ENCODE results near the gene VTA1. TPM values are rescaled to one million over a fixed set of nuclear protein-coding genes. Genes with fewer than 3 reads are reported as not detected.
A peak's percentile ranks its signal among the peaks of the same experiment; 100 is the strongest.

Gene VTA1
- polyA plus RNA-seq, 1 of the 3 experiments (the other 2 are of a cell fraction) = 60.1 TPM

DNA sequence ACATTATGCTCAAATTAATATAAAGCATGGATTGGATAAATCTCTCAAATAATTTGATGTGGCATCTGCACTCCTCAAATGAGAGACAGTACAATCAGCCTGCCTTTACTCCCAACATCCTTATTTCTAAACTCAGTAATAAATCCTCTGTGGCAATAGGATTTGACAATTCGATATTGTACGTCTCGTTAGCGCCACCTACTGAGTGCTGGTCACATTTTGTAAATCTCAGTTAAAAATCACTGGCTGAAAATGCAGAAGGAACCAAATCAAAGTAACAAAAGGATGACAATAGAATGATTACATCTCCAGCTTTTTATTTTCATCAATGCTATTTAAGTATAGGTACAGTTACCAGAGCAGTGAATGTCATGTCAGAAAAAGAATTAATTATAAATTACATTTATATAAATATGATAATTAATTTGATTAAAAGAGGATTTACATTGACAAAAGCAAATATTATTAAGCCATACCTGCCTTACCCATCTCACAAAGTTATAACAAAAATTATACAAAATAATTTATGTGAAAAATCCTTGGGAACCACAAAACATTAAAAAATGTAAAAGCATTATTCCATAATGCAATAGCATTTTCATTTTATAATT lies 34.5 kb upstream of the VTA1 start (continued):
- TF ChIP-seq RAD21 (IDR thresholded peaks at IDR 0.05; ENCODE audit: low read length) (peak; percentile 80), PBX3 (IDR thresholded peaks at IDR 0.05) (peak; percentile 70)

DNA sequence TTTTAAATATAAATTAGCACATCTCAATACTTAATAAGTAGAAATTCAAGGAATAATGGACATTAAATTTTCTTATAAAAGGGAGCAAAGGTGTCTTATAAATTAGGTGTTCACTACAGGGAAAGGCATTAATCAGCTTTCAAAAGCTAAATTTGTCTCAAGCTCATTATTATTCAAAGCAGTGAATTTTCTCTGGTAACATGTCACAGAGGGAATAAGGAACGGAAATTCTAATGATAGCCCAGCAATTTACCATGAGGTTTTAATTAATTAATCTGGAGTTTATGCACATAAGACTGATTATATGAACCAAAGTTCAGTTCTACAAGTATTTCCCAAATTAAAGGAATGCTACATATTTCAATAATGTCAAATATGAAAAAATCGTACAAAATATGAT lies 29.7 kb upstream of the VTA1 start:
- no peak for DNase-seq
- Histone ChIP-seq H3K27me3 (ENCODE audit: insufficient read depth) (no peaks in the 10 kb centered on the region), H2AFZ (ENCODE audit: low read depth) (no peak overlapping the region), H3K4me1 (ENCODE audit: control insufficient read depth in 1 of 2, insufficient read depth in 2 of 2, low read depth in 1 of 2, low read length in 1 of 2) (no peaks in the 10 kb centered on the region), H3K36me3 (replicated peaks in 1 of 2; ENCODE audit: control insufficient read depth in 1 of 2, insufficient read depth in 2 of 2, low read length in 1 of 2) (no peaks in the 10 kb centered on the region), H3F3A (replicated peaks; ENCODE audit: insufficient read depth) (no peaks in the 10 kb centered on the region), H3K9ac (no peak overlapping the region), H3K9me3 (no peaks in the 10 kb centered on the region), H3K79me2 (ENCODE audit: insufficient read depth) (no peaks in the 10 kb centered on the region), H3K9me2 (no peaks in the 10 kb centered on the region), H3K27ac (ENCODE audit: low read depth in 2 of 2, low read length in 1 of 2) (no peak overlapping the region), H3K4me2 (no peak overlapping the region), H3K4me3 (ENCODE audit: low read depth in 2 of 2, low read length in 1 of 2) (no peak overlapping the region), H4K20me1 (ENCODE audit: insufficient read depth) (no peaks in the 10 kb centered on the region)
- ChIA-PET POLR2A (no interaction called here), CTCF (interaction anchor here (1.6 kb wide), 1 partner anchor 128 kb away, joined by 4 read pairs; no protein-coding TSS in a partner anchor)
- TF ChIP-seq TCF12 (IDR thresholded peaks at IDR 0.05) (no peak), EP300 (IDR thresholded peaks at IDR 0.05; ENCODE audit: borderline replicate concordance in 1 of 2, low read depth in 1 of 2, low read length in 1 of 2) (no peak), RFX5 (IDR thresholded peaks at IDR 0.05; ENCODE audit: low read length) (no peak), RAD21 (IDR thresholded peaks at IDR 0.05; ENCODE audit: low read length) (no peak), ELF1 (IDR thresholded peaks at IDR 0.05) (no peak), MAX (IDR thresholded peaks at IDR 0.05; ENCODE audit: low read depth) (no peak), FOXJ3 (CRISPR knock-in tag; IDR thresholded peaks at IDR 0.05) (no peak), NRF1 (IDR thresholded peaks at IDR 0.05; ENCODE audit: low read depth, low read length) (no peak), POLR2AphosphoS5 (IDR thresholded peaks at IDR 0.05; ENCODE audit: low read depth, low read length) (no peak)
- TF ChIP-seq, protein P1, sequence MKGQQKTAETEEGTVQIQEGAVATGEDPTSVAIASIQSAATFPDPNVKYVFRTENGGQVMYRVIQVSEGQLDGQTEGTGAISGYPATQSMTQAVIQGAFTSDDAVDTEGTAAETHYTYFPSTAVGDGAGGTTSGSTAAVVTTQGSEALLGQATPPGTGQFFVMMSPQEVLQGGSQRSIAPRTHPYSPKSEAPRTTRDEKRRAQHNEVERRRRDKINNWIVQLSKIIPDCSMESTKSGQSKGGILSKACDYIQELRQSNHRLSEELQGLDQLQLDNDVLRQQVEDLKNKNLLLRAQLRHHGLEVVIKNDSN (IDR thresholded peaks at IDR 0.05; ENCODE audit: borderline replicate concordance, low read depth) = no peak
- TF ChIP-seq, protein P2, sequence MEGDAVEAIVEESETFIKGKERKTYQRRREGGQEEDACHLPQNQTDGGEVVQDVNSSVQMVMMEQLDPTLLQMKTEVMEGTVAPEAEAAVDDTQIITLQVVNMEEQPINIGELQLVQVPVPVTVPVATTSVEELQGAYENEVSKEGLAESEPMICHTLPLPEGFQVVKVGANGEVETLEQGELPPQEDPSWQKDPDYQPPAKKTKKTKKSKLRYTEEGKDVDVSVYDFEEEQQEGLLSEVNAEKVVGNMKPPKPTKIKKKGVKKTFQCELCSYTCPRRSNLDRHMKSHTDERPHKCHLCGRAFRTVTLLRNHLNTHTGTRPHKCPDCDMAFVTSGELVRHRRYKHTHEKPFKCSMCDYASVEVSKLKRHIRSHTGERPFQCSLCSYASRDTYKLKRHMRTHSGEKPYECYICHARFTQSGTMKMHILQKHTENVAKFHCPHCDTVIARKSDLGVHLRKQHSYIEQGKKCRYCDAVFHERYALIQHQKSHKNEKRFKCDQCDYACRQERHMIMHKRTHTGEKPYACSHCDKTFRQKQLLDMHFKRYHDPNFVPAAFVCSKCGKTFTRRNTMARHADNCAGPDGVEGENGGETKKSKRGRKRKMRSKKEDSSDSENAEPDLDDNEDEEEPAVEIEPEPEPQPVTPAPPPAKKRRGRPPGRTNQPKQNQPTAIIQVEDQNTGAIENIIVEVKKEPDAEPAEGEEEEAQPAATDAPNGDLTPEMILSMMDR (IDR thresholded peaks at IDR 0.05) = no peak
- WGBS (ENCODE audit: low lambda C conversion rate) = 5% methylated on average over 2 of the region's 2 CpGs

GRCh38 chr6:142118328-142118727 lies 28.7 kb upstream of the VTA1 start:
- Histone ChIP-seq H3K36me3 (replicated peaks in 1 of 2; ENCODE audit: control insufficient read depth in 1 of 2, insufficient read depth in 2 of 2, low read length in 1 of 2) (no peaks in the 10 kb centered on the region), H3K27ac (ENCODE audit: low read depth in 2 of 2, low read length in 1 of 2) (no peak overlapping the region), H4K20me1 (ENCODE audit: insufficient read depth) (no peaks in the 10 kb centered on the region), H3K4me1 (ENCODE audit: control insufficient read depth in 1 of 2, insufficient read depth in 2 of 2, low read depth in 1 of 2, low read length in 1 of 2) (no peaks in the 10 kb centered on the region), H2AFZ (ENCODE audit: low read depth) (0 out of 2 replicates have a peak overlapping the region, but pooled peaks have one; percentile 33), H3K9me3 (no peaks in the 10 kb centered on the region), H3K4me2 (no peak overlapping the region), H3K27me3 (ENCODE audit: insufficient read depth) (no peaks in the 10 kb centered on the region; the same call in 1 of the 2 replicates), H3F3A (replicated peaks; ENCODE audit: insufficient read depth) (no peaks in the 10 kb centered on the region), H3K79me2 (ENCODE audit: insufficient read depth) (no peaks in the 10 kb centered on the region), H3K4me3 (ENCODE audit: low read depth in 2 of 2, low read length in 1 of 2) (no peak overlapping the region), H3K9ac (no peak overlapping the region), H3K9me2 (no peaks in the 10 kb centered on the region)
- ChIA-PET CTCF (no interaction called here), POLR2A (no interaction called here)
- DNase-seq = no peak
- TF ChIP-seq SMC3 (IDR thresholded peaks at IDR 0.05; ENCODE audit: low read depth, low read length) (no peak), ELF1 (IDR thresholded peaks at IDR 0.05) (no peak), MXI1 (IDR thresholded peaks at IDR 0.05; ENCODE audit: low read depth, low read length) (no peak)
- WGBS (ENCODE audit: low lambda C conversion rate) = 2% methylated on average over 3 of the region's 3 CpGs
